SK-N-MC (cell line): ENCODE measurements around the gene TPR.

ENCODE experiments used
- EZH2 ChIP-seq: fragments of 200-600 bp; sonication (generic); IDR thresholded peaks from one replicate; pipeline ENCODE4 v1.6.1; 2017; ENCODE audit warnings: antibody characterized with exemption
- POLR2AphosphoS5 ChIP-seq: IDR thresholded peaks from 2 replicates; pipeline ENCODE4 v1.6.1; 2012; ENCODE audit warnings: mild to moderate bottlenecking, low read depth, low read length, borderline replicate concordance

- TF ChIP-seq POLR2AphosphoS5 = no peak
- TF ChIP-seq EZH2 = no peak
These were observed 88.3 kb downstream of the TPR start for GRCh38 chr1:186286615-186287315.
